ENCODE measurements around the gene AADAT. TPM values are rescaled to one million over a fixed set of nuclear protein-coding genes. Genes with fewer than 3 reads are reported as not detected.

AADAT gene
- total RNA-seq, 1 donor: 3.9 TPM

DNA sequence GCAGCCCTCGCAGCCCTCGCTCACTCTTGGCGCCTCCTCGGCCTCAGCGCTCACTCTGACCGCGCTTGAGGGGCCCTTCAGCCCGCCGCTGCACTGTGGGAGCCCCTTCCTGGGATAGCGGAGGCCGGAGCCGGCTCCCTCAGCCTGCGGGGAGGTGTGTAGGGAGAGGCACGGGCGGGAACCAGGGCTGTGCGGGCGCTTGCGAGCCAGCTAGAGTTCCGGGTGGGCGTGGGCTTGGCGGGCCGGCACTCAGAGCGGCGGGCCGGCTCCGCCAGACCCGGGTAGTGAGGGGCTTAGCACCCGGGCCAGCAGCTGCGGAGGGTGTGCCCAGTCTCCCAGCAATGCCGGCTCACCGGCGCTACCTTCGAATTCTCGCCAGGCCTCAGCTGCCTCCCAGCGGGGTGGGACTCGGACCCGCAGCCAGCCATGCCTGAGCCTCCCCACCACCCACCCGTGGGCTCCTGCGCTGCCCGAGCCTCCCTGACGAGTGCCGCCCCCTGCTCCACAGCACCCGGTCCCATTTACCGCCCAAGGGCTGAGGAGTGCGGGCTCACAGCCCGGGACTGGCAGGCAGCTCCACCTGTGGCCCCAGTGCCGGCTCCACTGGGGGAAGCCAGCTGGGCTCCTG lies 1.4 kb upstream of the AADAT start:
- TF ChIP-seq, protein P1, sequence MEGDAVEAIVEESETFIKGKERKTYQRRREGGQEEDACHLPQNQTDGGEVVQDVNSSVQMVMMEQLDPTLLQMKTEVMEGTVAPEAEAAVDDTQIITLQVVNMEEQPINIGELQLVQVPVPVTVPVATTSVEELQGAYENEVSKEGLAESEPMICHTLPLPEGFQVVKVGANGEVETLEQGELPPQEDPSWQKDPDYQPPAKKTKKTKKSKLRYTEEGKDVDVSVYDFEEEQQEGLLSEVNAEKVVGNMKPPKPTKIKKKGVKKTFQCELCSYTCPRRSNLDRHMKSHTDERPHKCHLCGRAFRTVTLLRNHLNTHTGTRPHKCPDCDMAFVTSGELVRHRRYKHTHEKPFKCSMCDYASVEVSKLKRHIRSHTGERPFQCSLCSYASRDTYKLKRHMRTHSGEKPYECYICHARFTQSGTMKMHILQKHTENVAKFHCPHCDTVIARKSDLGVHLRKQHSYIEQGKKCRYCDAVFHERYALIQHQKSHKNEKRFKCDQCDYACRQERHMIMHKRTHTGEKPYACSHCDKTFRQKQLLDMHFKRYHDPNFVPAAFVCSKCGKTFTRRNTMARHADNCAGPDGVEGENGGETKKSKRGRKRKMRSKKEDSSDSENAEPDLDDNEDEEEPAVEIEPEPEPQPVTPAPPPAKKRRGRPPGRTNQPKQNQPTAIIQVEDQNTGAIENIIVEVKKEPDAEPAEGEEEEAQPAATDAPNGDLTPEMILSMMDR (IDR thresholded peaks at IDR 0.05; ENCODE audit: insufficient read depth, low read depth, low read length): no peak
- no peak for DNase-seq (ENCODE audit: low read depth)
- no peak overlapping the region for H3K4me3 ChIP-seq (ENCODE audit: low read depth, low read length)

DNA sequence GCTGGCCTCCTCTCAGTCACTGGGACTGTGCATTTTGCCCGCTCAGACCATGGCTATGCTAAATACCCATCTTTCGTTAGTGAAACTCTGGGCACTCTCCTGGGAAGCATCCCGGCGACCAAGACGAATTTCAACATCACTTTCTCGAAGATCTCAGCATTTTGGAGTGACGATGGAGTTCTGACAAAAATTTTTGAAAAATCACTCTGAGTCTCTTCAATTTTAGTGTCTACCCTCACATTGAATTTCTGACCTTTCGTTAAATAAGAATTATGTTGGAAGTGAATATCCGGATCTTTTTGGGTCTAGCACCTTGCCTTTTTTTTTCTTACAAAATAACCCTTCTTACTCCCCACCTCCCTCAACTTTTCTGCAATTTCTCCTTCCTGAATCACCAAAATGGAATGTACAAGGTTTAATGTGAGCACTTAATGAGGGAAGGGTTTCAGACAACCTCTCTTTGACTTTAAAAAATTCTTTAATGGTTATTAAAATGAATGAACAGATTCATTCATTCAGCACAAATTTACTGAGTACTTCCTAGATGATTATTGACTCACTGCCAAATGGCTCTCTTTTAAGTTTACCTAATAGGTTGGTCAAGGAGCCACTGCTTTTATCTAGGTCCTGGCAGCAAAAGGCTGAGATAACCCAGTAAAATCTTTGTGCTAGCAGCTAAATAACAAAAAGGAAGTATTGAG lies 746 bp upstream of the AADAT start:
- DNase-seq (ENCODE audit: low read depth): no peak
- TF ChIP-seq, protein P1 (IDR thresholded peaks at IDR 0.05; ENCODE audit: insufficient read depth, low read depth, low read length): no peak
- peak overlapping the region; percentile 74 for H3K4me3 ChIP-seq (ENCODE audit: low read depth, low read length)

DNA sequence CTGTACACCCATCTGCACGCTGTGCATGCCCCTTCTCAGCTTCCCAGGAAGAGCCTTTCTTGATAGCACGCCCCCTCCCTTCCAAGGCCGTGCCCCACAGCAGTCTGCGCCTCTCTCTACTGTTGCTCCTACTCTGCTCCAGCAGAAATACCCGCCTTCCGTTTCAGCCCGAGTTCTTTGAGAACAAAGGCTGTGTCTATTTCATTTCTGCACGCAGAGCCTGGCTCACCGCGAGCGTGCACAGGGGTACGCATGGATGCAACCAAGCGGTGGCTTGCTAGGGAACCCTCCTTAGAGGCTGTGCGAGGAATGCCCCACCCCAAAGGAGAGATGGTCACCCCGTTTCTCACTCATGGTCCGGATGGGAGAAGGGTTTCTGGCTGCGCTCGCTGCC lies 485 bp downstream of the AADAT start:
- DNase-seq (ENCODE audit: low read depth): peak; percentile 40
- peak overlapping the region; percentile 74 for H3K4me3 ChIP-seq (ENCODE audit: low read depth, low read length)
- TF ChIP-seq, protein P1 (IDR thresholded peaks at IDR 0.05; ENCODE audit: insufficient read depth, low read depth, low read length): no peak

DNA sequence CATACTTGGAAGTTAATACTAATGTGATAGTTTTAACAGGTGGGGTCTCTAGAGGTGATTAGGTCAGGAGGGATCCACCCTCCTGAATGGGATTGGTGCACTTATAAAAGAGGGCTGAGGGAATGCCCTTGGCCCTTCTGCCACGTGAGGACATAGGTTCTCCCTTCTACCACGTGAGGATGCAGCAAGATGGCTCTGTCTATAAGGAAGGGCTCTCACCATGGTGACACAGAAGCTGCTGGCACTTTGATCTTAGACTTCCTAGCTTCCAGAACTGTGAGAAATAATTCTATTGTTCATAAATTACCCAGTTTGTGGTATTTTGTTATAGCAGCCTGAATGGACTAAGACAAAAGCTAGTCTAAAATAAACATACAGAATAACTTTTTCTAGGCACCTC lies 1.0 kb downstream of the AADAT start:
- TF ChIP-seq, protein P1 (IDR thresholded peaks at IDR 0.05; ENCODE audit: insufficient read depth, low read depth, low read length): no peak
- no peak for DNase-seq (ENCODE audit: low read depth)
- H3K4me3 ChIP-seq (ENCODE audit: low read depth, low read length): peak overlapping the region; percentile 74

DNA sequence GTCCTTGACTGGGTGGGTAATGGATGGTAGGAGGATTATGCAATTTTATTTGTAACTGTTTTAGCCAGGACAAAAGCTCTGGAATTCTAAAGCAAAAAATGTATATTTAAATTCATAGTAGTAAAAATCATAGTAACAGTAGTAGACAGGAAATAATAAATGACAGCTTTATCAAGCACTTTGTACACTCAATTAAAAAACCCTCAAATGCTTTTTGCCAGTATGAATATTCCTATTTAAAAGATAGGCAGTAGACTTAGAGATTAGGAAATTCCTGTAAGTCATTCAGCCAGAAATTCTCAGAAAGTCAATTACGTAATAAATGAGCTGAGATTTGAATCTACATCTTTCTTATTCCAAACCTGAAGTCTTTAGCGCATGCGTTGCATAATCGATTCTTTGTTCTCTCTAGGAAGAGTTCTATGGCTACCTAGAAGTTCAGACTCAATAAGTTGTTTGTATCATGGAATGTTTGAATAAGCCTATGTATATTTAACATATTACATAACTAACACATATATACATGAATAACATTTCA lies 2.5 kb downstream of the AADAT start:
- DNase-seq (ENCODE audit: low read depth): peak; percentile 5
- H3K4me3 ChIP-seq (ENCODE audit: low read depth, low read length): no peak overlapping the region
- TF ChIP-seq, protein P1 (IDR thresholded peaks at IDR 0.05; ENCODE audit: insufficient read depth, low read depth, low read length): no peak

DNA sequence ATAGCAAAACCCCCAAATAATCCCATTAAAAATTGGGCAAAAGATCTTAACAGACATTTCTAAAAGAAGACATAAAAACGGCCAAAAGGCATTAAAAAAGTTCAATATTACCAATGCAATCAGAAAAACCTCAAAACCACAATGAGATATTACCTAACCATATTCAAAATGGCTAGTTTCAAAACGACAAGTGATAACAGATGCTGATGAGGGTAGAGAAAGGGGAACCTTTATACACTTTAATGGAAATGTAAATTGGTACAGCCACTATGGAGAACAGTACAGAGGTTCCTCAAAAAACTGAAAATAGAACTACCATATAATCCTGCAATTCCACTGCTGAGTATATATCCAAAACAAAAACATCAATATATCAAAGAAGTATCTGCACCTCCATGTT lies 6.2 kb downstream of the AADAT start:
- no peak for DNase-seq (ENCODE audit: low read depth)
- H3K4me3 ChIP-seq (ENCODE audit: low read depth, low read length): no peak overlapping the region
- TF ChIP-seq, protein P1 (IDR thresholded peaks at IDR 0.05; ENCODE audit: insufficient read depth, low read depth, low read length): no peak

Measured in fibroblast of villous mesenchyme (primary cell).